GM10266 (cell line): ENCODE data around the gene PRKCA.

Source experiments
- DNase-seq: peaks from one replicate; pipeline ENCODE4 v3.0.0; 2012; ENCODE audit errors: extremely low spot score
- CTCF ChIP-seq: IDR thresholded peaks from 2 replicates; pipeline ENCODE4 v1.5.1; 2012; ENCODE audit warnings: mild to moderate bottlenecking, low read depth; ENCODE audit not compliant: control insufficient read depth, insufficient read depth; ENCODE audit errors: missing control alignments

Gene PRKCA

DNA sequence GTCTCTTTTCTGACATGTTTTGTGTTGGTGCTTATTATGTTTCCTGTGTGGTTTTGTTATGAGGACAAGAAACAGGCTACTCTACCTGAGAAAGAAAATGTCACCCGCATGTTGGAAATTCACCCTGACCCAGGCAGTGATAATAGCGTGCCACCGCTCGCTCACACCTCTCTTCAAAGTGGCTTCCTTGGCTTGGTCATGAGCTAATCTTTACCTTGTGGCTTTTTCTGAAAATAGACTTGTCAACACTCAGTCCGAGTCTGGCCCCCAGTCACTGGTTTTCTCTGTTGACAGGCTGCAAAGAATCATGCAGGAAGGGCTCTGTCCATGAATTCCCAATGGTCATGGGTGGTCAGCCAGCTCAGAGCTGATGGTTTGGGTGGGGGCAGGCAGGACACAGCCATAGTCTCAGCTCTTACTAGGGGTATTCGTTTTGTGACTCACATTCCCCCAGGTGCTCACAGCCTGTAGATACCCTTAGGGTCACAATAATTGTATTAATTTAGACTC lies 411.2 kb downstream of the PRKCA start:
- TF ChIP-seq CTCF, result no peak
- peak; percentile 37 for DNase-seq

- no peak for DNase-seq
- TF ChIP-seq CTCF, result no peak
Measured at GRCh38 chr17:66714046-66715023, 411.9 kb downstream of the PRKCA start.

- TF ChIP-seq CTCF, result no peak
- no peak for DNase-seq
Measured at GRCh38 chr17:66715076-66715675, 412.8 kb downstream of the PRKCA start.

DNA sequence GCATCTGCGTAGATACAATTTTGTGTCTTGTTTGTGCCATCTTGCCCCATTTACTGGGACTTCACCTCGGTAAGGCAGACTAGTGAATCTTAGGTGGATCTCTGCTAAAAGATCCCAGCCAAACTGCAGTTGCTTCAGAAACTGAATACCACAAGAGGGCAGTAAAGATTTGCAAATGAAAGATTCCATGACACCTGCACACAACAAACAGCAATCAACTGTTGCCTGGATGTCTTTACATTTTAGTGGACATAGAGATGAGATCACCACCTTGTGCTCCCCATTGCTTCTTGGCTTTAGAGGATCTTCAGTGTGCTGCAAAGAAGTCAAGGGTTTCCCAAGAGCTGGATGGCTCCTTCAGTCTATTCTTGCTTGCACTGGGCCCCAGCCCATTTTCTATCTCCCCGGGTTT lies 413.3 kb downstream of the PRKCA start:
- peak; percentile 66 for DNase-seq
- peak; percentile 74 for TF ChIP-seq CTCF

DNA sequence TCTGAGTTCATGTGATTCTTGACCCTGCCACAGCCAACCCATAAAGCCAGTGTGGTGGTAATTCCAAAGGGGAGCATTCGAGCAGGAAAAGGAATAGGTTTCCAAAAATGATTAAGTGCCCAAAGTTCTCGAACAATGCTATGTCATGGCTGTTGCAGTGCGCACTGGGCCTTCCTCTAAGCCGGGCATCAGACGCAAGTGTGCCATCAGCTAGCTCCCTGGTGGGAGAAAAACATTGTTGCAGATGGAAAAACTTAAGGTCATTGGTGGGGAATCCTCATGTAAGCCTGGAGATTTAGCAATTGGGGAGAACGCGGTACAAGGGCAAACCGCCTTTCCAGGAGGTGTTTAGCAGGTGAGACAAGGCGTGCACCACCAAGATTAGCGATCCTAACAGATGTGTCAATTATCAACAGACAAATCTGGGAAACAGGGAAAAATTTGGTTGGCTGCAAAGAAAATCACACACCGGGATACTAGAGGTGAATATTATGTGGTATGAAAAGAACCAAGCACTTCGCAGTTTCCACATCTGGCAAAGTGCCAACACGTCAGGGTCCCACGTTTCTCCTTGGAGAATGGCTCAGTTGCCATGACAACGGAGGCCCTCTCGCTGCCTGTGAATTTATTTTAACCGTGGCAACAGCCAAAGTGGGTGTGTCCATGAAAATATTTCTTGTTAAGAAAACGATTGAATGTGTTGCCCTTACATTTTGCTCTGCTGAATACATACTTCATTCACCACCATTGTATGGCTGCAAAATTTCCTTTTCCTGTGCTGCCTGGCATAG lies 414.0 kb downstream of the PRKCA start:
- no peak for DNase-seq
- TF ChIP-seq CTCF, result no peak

GRCh38 chr17:66717641-66718058 lies 415.2 kb downstream of the PRKCA start:
- DNase-seq, result peak; percentile 34
- TF ChIP-seq CTCF, result peak; percentile 15
